WTC11 (cell line): ENCODE data around the gene UNC13D. TPM values are rescaled to one million over a fixed set of nuclear protein-coding genes. Genes with fewer than 3 reads are reported as not detected.

Source experiments
- ATF1 ChIP-seq: sonication (generic); formaldehyde crosslinking; IDR thresholded peaks from 2 replicates; pipeline ENCODE4 v1.8.1; 2023; ENCODE audit warnings: mild to moderate bottlenecking, moderate library complexity, missing genetic modification reagents
- ETV6 ChIP-seq: sonication (generic); formaldehyde crosslinking; IDR thresholded peaks from 2 replicates; pipeline ENCODE4 v1.8.1; 2022; ENCODE audit warnings: mild to moderate bottlenecking, missing genetic modification reagents
- HMGA2 ChIP-seq: fragments of 250-450 bp; sonication (Bioruptor Pico); IDR thresholded peaks from 2 replicates; pipeline ENCODE4 v1.4.0; 2021; ENCODE audit warnings: mild to moderate bottlenecking, moderate library complexity
- KAT7 ChIP-seq: sonication (generic); formaldehyde crosslinking; IDR thresholded peaks from 2 replicates; pipeline ENCODE4 v1.8.1; 2023; ENCODE audit warnings: missing genetic modification reagents, mild to moderate bottlenecking, borderline replicate concordance
- MYBL2 ChIP-seq: sonication (generic); formaldehyde crosslinking; IDR thresholded peaks from 2 replicates; pipeline ENCODE4 v1.8.1; 2023; ENCODE audit warnings: mild to moderate bottlenecking, moderate library complexity, missing genetic modification reagents
- NR1H2 ChIP-seq: sonication (generic); formaldehyde crosslinking; IDR thresholded peaks from 2 replicates; pipeline ENCODE4 v1.9.0; 2021; ENCODE audit warnings: mild to moderate bottlenecking, moderate library complexity, missing genetic modification reagents
- RELA ChIP-seq: sonication (generic); formaldehyde crosslinking; IDR thresholded peaks from 2 replicates; pipeline ENCODE4 v1.8.1; 2022; ENCODE audit warnings: missing genetic modification reagents, mild to moderate bottlenecking, borderline replicate concordance
- SMAD3 ChIP-seq: sonication (generic); formaldehyde crosslinking; IDR thresholded peaks from 2 replicates; pipeline ENCODE4 v1.8.0; 2022; ENCODE audit warnings: missing genetic modification reagents, mild to moderate bottlenecking, borderline replicate concordance
- SP1 ChIP-seq: sonication (generic); formaldehyde crosslinking; conservative IDR thresholded peaks from 2 replicates; pipeline ENCODE4 v1.8.1; 2022; ENCODE audit warnings: missing genetic modification reagents
- ZNF138 ChIP-seq: sonication (generic); formaldehyde crosslinking; conservative IDR thresholded peaks from 2 replicates; pipeline ENCODE4 v1.8.1; 2022; ENCODE audit warnings: mild to moderate bottlenecking, moderate library complexity, missing genetic modification reagents
- ZNF219 ChIP-seq: sonication (generic); formaldehyde crosslinking; IDR thresholded peaks from 2 replicates; pipeline ENCODE4 v1.8.0; 2023; ENCODE audit warnings: missing genetic modification reagents, mild to moderate bottlenecking, borderline replicate concordance
- ZNF232 ChIP-seq: sonication (generic); formaldehyde crosslinking; IDR thresholded peaks from 2 replicates; pipeline ENCODE4 v1.8.0; 2022; ENCODE audit warnings: mild to moderate bottlenecking, missing genetic modification reagents
- total RNA-seq: library from RNA; stranded (reverse); gene quantifications from 3 replicates; pipeline ENCODE4 v1.2.3, GENCODE V29; 2021
- TF ChIP-seq, protein P1 (sequence below): sonication (generic); formaldehyde crosslinking; IDR thresholded peaks from 2 replicates; pipeline ENCODE4 v1.8.1; 2023; ENCODE audit warnings: mild to moderate bottlenecking, missing genetic modification reagents, moderate library complexity
- TF ChIP-seq, protein P2 (sequence below): fragments of 200-600 bp; IDR thresholded peaks from 2 replicates; pipeline ENCODE4 v1.8.0; 2022; ENCODE audit warnings: antibody characterized with exemption
- TF ChIP-seq, protein P3 (sequence below): sonication (generic); formaldehyde crosslinking; IDR thresholded peaks from 2 replicates; pipeline ENCODE4 v1.8.1; 2022; ENCODE audit warnings: mild to moderate bottlenecking, missing genetic modification reagents, moderate library complexity, borderline replicate concordance
- TF ChIP-seq, protein P4 (sequence below): sonication (generic); formaldehyde crosslinking; IDR thresholded peaks from 2 replicates; pipeline ENCODE4 v1.8.1; 2023; ENCODE audit warnings: mild to moderate bottlenecking, missing genetic modification reagents, moderate library complexity
- TF ChIP-seq, protein P5 (sequence below): sonication (generic); formaldehyde crosslinking; conservative IDR thresholded peaks from 2 replicates; pipeline ENCODE4 v1.8.1; 2023; ENCODE audit warnings: mild to moderate bottlenecking, low read depth, missing genetic modification reagents, moderate library complexity
- TF ChIP-seq, protein P6 (sequence below): sonication (generic); formaldehyde crosslinking; IDR thresholded peaks from 2 replicates; pipeline ENCODE4 v1.8.0; 2023; ENCODE audit warnings: missing genetic modification reagents, mild to moderate bottlenecking, borderline replicate concordance

UNC13D gene
- total RNA-seq, 1 experiment from 2014 or later: 13.1 TPM

DNA sequence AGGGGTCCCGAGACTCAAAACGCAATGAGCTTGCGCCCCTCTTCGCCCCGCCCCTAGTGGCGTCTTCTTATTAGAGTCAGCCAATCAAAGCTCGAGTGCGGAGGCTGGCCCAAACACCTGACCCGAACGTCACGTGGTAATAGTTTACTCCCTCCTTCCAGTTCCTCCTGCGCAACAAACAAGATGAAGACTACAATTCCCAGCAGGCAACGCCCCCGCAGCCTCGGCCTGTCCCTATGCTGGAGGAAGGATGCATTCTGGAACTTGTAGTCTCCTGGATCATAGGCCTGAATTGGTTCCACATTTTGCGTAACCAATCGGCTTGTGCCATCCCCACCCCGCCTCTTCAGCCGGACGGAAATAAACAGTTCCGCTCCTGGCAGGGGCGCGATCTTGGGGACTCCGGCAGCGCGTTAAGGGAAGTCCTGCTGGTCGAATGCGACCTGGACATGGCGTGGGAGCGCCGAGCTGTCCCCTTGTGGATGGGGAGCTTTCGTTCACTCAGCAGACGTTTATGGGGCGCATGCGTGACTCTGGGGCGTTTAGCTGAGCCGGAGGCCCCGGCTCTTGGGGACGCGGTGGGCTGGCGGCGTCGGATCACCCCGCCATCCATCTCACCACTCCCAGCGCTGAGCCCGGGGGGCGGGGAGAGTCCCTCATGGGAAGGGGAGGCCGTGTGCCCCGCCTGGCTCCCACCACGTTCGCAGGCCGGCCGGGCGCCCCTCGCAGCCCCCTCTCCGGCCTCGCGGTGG lies 11.3 kb upstream of the UNC13D start, which contains the start of gene WBP2 (continued):
- TF ChIP-seq ZNF138 (CRISPR knock-in tag) (no peak), ZNF219 (no peak), ZNF232 (CRISPR knock-in tag) (peak; percentile 82; the same call in 1 of the 2 replicates), ETV6 (CRISPR knock-in tag) (peak; percentile 81; the same call in 1 of the 2 replicates), HMGA2 (CRISPR knock-in tag) (0 out of 2 replicates have a peak, but pooled peaks have one; percentile 8), SP1 (peak; percentile 86), SMAD3 (CRISPR knock-in tag) (no peak), NR1H2 (CRISPR knock-in tag) (no peak), ATF1 (CRISPR knock-in tag) (no peak), RELA (CRISPR knock-in tag) (0 out of 2 replicates have a peak, but pooled peaks have one; percentile 50), MYBL2 (CRISPR knock-in tag) (peak; percentile 86; the same call in 1 of the 2 replicates), KAT7 (0 out of 2 replicates have a peak, but pooled peaks have one; percentile 56)
- TF ChIP-seq, protein P1, sequence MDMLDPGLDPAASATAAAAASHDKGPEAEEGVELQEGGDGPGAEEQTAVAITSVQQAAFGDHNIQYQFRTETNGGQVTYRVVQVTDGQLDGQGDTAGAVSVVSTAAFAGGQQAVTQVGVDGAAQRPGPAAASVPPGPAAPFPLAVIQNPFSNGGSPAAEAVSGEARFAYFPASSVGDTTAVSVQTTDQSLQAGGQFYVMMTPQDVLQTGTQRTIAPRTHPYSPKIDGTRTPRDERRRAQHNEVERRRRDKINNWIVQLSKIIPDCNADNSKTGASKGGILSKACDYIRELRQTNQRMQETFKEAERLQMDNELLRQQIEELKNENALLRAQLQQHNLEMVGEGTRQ (CRISPR knock-in tag): peak; percentile 96
- TF ChIP-seq, protein P2, sequence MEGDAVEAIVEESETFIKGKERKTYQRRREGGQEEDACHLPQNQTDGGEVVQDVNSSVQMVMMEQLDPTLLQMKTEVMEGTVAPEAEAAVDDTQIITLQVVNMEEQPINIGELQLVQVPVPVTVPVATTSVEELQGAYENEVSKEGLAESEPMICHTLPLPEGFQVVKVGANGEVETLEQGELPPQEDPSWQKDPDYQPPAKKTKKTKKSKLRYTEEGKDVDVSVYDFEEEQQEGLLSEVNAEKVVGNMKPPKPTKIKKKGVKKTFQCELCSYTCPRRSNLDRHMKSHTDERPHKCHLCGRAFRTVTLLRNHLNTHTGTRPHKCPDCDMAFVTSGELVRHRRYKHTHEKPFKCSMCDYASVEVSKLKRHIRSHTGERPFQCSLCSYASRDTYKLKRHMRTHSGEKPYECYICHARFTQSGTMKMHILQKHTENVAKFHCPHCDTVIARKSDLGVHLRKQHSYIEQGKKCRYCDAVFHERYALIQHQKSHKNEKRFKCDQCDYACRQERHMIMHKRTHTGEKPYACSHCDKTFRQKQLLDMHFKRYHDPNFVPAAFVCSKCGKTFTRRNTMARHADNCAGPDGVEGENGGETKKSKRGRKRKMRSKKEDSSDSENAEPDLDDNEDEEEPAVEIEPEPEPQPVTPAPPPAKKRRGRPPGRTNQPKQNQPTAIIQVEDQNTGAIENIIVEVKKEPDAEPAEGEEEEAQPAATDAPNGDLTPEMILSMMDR: no peak
- TF ChIP-seq, protein P3, sequence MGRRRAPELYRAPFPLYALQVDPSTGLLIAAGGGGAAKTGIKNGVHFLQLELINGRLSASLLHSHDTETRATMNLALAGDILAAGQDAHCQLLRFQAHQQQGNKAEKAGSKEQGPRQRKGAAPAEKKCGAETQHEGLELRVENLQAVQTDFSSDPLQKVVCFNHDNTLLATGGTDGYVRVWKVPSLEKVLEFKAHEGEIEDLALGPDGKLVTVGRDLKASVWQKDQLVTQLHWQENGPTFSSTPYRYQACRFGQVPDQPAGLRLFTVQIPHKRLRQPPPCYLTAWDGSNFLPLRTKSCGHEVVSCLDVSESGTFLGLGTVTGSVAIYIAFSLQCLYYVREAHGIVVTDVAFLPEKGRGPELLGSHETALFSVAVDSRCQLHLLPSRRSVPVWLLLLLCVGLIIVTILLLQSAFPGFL (CRISPR knock-in tag): no peak
- TF ChIP-seq, protein P4, sequence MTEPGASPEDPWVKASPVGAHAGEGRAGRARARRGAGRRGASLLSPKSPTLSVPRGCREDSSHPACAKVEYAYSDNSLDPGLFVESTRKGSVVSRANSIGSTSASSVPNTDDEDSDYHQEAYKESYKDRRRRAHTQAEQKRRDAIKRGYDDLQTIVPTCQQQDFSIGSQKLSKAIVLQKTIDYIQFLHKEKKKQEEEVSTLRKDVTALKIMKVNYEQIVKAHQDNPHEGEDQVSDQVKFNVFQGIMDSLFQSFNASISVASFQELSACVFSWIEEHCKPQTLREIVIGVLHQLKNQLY: no peak
- TF ChIP-seq, protein P5, sequence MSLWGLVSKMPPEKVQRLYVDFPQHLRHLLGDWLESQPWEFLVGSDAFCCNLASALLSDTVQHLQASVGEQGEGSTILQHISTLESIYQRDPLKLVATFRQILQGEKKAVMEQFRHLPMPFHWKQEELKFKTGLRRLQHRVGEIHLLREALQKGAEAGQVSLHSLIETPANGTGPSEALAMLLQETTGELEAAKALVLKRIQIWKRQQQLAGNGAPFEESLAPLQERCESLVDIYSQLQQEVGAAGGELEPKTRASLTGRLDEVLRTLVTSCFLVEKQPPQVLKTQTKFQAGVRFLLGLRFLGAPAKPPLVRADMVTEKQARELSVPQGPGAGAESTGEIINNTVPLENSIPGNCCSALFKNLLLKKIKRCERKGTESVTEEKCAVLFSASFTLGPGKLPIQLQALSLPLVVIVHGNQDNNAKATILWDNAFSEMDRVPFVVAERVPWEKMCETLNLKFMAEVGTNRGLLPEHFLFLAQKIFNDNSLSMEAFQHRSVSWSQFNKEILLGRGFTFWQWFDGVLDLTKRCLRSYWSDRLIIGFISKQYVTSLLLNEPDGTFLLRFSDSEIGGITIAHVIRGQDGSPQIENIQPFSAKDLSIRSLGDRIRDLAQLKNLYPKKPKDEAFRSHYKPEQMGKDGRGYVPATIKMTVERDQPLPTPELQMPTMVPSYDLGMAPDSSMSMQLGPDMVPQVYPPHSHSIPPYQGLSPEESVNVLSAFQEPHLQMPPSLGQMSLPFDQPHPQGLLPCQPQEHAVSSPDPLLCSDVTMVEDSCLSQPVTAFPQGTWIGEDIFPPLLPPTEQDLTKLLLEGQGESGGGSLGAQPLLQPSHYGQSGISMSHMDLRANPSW: no peak
- TF ChIP-seq, protein P6, sequence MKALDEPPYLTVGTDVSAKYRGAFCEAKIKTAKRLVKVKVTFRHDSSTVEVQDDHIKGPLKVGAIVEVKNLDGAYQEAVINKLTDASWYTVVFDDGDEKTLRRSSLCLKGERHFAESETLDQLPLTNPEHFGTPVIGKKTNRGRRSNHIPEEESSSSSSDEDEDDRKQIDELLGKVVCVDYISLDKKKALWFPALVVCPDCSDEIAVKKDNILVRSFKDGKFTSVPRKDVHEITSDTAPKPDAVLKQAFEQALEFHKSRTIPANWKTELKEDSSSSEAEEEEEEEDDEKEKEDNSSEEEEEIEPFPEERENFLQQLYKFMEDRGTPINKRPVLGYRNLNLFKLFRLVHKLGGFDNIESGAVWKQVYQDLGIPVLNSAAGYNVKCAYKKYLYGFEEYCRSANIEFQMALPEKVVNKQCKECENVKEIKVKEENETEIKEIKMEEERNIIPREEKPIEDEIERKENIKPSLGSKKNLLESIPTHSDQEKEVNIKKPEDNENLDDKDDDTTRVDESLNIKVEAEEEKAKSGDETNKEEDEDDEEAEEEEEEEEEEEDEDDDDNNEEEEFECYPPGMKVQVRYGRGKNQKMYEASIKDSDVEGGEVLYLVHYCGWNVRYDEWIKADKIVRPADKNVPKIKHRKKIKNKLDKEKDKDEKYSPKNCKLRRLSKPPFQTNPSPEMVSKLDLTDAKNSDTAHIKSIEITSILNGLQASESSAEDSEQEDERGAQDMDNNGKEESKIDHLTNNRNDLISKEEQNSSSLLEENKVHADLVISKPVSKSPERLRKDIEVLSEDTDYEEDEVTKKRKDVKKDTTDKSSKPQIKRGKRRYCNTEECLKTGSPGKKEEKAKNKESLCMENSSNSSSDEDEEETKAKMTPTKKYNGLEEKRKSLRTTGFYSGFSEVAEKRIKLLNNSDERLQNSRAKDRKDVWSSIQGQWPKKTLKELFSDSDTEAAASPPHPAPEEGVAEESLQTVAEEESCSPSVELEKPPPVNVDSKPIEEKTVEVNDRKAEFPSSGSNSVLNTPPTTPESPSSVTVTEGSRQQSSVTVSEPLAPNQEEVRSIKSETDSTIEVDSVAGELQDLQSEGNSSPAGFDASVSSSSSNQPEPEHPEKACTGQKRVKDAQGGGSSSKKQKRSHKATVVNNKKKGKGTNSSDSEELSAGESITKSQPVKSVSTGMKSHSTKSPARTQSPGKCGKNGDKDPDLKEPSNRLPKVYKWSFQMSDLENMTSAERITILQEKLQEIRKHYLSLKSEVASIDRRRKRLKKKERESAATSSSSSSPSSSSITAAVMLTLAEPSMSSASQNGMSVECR (CRISPR knock-in tag): peak; percentile 56; the same call in 1 of the 2 replicates
- TF ChIP-seq, all 79 proteins: peak for 18
